K562 (cell line): ENCODE measurements around the gene TMEM131. TPM values are rescaled to one million over a fixed set of nuclear protein-coding genes. Genes with fewer than 3 reads are reported as not detected.
A peak's percentile ranks its signal among the peaks of the same experiment; 100 is the strongest.

Experiments used
- ATAC-seq: fragments of 200-7000 bp; cut with Tn5 transposase; 3 replicates; pipeline ENCODE4 v1.9.1; 2020; ENCODE audit warnings: moderate library complexity
- BruUV-seq: library from RNA; stranded (reverse); fragments of 400-500 nt; replicated peaks from 2 replicates; lab custom pipeline; 2021; lab: Mats Ljungman, UMichigan
- CTCF ChIA-PET: fragments of 300-600 bp; formaldehyde crosslinking; extraction: SDS; loops from one replicate; lab custom pipeline; 2021; ENCODE audit warnings: low intra/inter-chr PET ratio; lab: Yijun Ruan, JAX
- POLR2A ChIA-PET: fragments of 300-600, 350-650 bp; sonication (Branson Sonifier 250); formaldehyde crosslinking; extraction: SDS; loops from one replicate; lab custom pipeline; 2021; ENCODE audit warnings: antibody characterized with exemption, inconsistent platforms; lab: Yijun Ruan, JAX
- DNase-seq, 4 experiments: peaks; one replicate each; pipeline versions ENCODE4 v3.0.0 to v3.0.0-alpha.2; 2011 to 2018; ENCODE audit warnings: low spot score in 3 of 4, mixed read lengths in 3 of 4; ENCODE audit errors: extremely low read depth in 1 of 4
- FAIRE-seq: peaks from 2 replicates; lab custom pipeline; 2011; peaks lifted over from hg19 to GRCh38; lab: Jason Lieb, UNC
- H2AFZ ChIP-seq: 2 replicates; pipeline ENCODE4 v1.6.0; 2011; ENCODE audit warnings: low read depth, low read length, control low read depth, inconsistent platforms
- H3K27ac ChIP-seq: fragments of 200-600 bp; 3 replicates; pipeline ENCODE4 v1.8.0; 2011; ENCODE audit warnings: low read depth, mild to moderate bottlenecking, control low read depth, inconsistent platforms, low read length, moderate library complexity, mixed read lengths; ENCODE audit errors: extremely low read depth
- H3K27me3 ChIP-seq, 2 experiments: fragments of 300-600 bp in 1 of 2; 2 replicates in 1 of 2; 3 replicates in 1 of 2; pipeline versions ENCODE4 v1.6.0 to v1.8.0; 2011; ENCODE audit warnings: inconsistent platforms in 2 of 2, low read length in 2 of 2, mild to moderate bottlenecking in 1 of 2, mixed read lengths in 1 of 2, moderate library complexity in 1 of 2; ENCODE audit not compliant: control insufficient read depth in 2 of 2, insufficient read depth in 2 of 2
- H3K36me3 ChIP-seq: fragments of 300-600 bp; 3 replicates; pipeline ENCODE4 v1.8.0; 2011; ENCODE audit warnings: mild to moderate bottlenecking, low read length, inconsistent platforms; ENCODE audit not compliant: control insufficient read depth, insufficient read depth
- H3K4me1 ChIP-seq, 2 experiments: fragments of 200-600 bp in 1 of 2; replicated peaks in 1 of 2; 2 replicates in 1 of 2; 3 replicates in 1 of 2; pipeline versions ENCODE4 v1.5.1 to v1.8.0; 2011; ENCODE audit warnings: inconsistent platforms in 2 of 2, low read length in 2 of 2, mild to moderate bottlenecking in 1 of 2, mixed read lengths in 1 of 2, moderate library complexity in 1 of 2; ENCODE audit not compliant: control insufficient read depth in 2 of 2, insufficient read depth in 2 of 2
- H3K4me2 ChIP-seq: 2 replicates; pipeline ENCODE4 v1.6.1; 2011; ENCODE audit warnings: low read length, control low read depth, inconsistent platforms, mixed read lengths; ENCODE audit not compliant: insufficient read depth
- H3K4me3 ChIP-seq: fragments of 200-600 bp; sonication (generic), shearing (Covaris generic); 2 replicates; pipeline ENCODE4 v1.5.1; 2016; ENCODE audit warnings: control low read depth, inconsistent platforms
- H3K79me2 ChIP-seq: fragments of 200-600 bp; 3 replicates; pipeline ENCODE4 v1.8.0; 2011; ENCODE audit warnings: low read length, inconsistent platforms; ENCODE audit not compliant: control insufficient read depth, insufficient read depth
- H3K9ac ChIP-seq, 2 experiments: 2 replicates each; pipeline versions ENCODE4 v1.6.0 to v1.6.1; 2011; ENCODE audit warnings: low read depth in 2 of 2, low read length in 2 of 2, control low read depth in 1 of 2, inconsistent platforms in 1 of 2, mild to moderate bottlenecking in 1 of 2, mixed read lengths in 1 of 2; ENCODE audit not compliant: insufficient read depth in 1 of 2
- H3K9me1 ChIP-seq: one replicate; pipeline ENCODE4 v1.6.0; 2011; ENCODE audit warnings: inconsistent platforms, mild to moderate bottlenecking, low read length, moderate library complexity; ENCODE audit not compliant: control insufficient read depth, insufficient read depth
- H3K9me3 ChIP-seq: replicated peaks from 2 replicates; pipeline ENCODE4 v1.5.1; 2011; ENCODE audit warnings: low read depth, low read length, inconsistent platforms; ENCODE audit not compliant: control insufficient read depth, insufficient read depth
- H4K20me1 ChIP-seq: replicated peaks from 2 replicates; pipeline ENCODE4 v1.6.1; 2011; ENCODE audit warnings: low read length, inconsistent platforms, mixed read lengths; ENCODE audit not compliant: control insufficient read depth, insufficient read depth
- CBFA2T2 ChIP-seq: fragments of 450-650 bp; conservative IDR thresholded peaks from 2 replicates; pipeline ENCODE4 v1.6.1; 2017; ENCODE audit warnings: mild to moderate bottlenecking
- KDM4B ChIP-seq, 2 experiments: fragments of 450-650 bp in 1 of 2; sonication (generic) in 1 of 2; IDR thresholded peaks; 2 replicates each; pipeline ENCODE4 v1.6.1; 2016 to 2017; ENCODE audit warnings: borderline replicate concordance in 2 of 2, antibody characterized with exemption in 1 of 2, low read depth in 1 of 2, mild to moderate bottlenecking in 1 of 2
- ZKSCAN8 ChIP-seq: fragments of 200-800 bp; sonication (Bioruptor generic); IDR thresholded peaks from 2 replicates; pipeline ENCODE4 v1.6.1; 2016; ENCODE audit warnings: missing genetic modification characterization, missing compliant biosample characterization
- ZSCAN32 ChIP-seq: fragments of 450-650 bp; formaldehyde crosslinking; IDR thresholded peaks from 2 replicates; pipeline ENCODE4 v1.4.0; 2020; ENCODE audit warnings: mild to moderate bottlenecking, moderate library complexity
- WGBS: fragments of 100-300 bp; shearing (Covaris generic); methylation state at CpG from one replicate; pipeline ENCODE4 v1.1.6; 2016; ENCODE audit warnings: low coverage, mixed read lengths; ENCODE audit not compliant: insufficient coverage; ENCODE audit errors: missing lambda C conversion rate; 5-methylcytosine and 5-hydroxymethylcytosine counted together
- in situ Hi-C: fragments of 300-500 bp; cut with MboI; formaldehyde crosslinking; loops from 4 replicates; pipeline ENCODE4 v1.15.0; 2018; ENCODE audit warnings: inconsistent platforms, mixed read lengths
- intact Hi-C: fragments of 100-400 bp; cut with micrococcal nuclease; formaldehyde crosslinking; loops from 2 replicates; pipeline ENCODE4 v1.14.2; 2022
- polyA plus RNA-seq, 8 experiments: library from polyadenylated mRNA; depleted of rRNA in 4 of 8; stranded (reverse) in 5 of 8; unstranded in 3 of 8; fragments of >200 nt; fragmentation: Nextera tagmentation in 2 of 8; fragmentation: Illumina TruSeq in 1 of 8; extraction: Ambion mirVana in 2 of 8; extraction: Trizol in 1 of 8; gene quantifications; 2 replicates each; pipeline versions ENCODE4 v1.2.1 to v1.2.3, GENCODE V29; 2011 to 2014; ENCODE audit warnings: inconsistent platforms in 1 of 8, missing spikeins in 1 of 8
- total RNA-seq, 7 experiments: library from RNA; depleted of rRNA in 6 of 7; stranded (reverse); fragments of >200 nt in 6 of 7; fragmentation: Illumina TruSeq in 2 of 7; extraction: Trizol in 2 of 7; gene quantifications; 2 replicates each; pipeline versions ENCODE4 v1.2.1 to v1.2.3, GENCODE V29; 2011 to 2021; ENCODE audit warnings: low replicate concordance in 1 of 7
- TF ChIP-seq, protein P1 (sequence below): IDR thresholded peaks from 2 replicates; pipeline ENCODE4 v1.6.1; 2011; ENCODE audit not compliant: insufficient read length; ENCODE audit errors: extremely low read depth

TMEM131 gene
- total and polyA plus RNA-seq, 9 of the 15 experiments (the other 6 are each of a cell fraction or from before 2014, with no cell fraction given): 2.5 to 21.1 (median 12.4) TPM

DNA sequence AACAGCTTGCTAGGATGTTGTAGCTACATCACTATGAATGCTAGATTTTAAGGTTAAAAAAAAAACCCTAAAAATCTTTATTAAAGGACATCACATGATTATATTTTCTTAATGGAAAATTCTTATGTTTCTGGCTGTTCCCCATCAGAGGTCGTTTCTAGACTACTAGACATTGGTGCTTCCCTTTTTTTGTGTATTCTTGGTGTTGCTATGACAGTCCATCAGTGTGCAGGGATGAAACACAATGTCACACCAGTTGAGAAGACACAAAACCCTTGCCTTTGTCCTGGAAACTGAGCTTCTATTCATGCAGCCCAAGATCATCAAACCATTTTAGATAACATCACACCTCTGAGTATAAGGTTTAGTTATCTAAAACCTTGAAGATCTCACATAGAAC lies 19.9 kb upstream of the TMEM131 start:
- 0% methylated on average over 1 of the region's 1 CpG for WGBS
- Histone ChIP-seq H4K20me1 (no peaks in the 10 kb centered on the region), H3K9me3 (no peaks in the 10 kb centered on the region), H3K9ac (no peak overlapping the region), H3K4me3 (no peak overlapping the region), H3K79me2 (no peaks in the 10 kb centered on the region), H3K4me1 (no peaks in the 10 kb centered on the region; a peak in 1 of 5 replicates), H2AFZ (no peak overlapping the region), H3K4me2 (no peak overlapping the region), H3K9me1 (no peaks in the 10 kb centered on the region), H3K36me3 (no peaks in the 10 kb centered on the region), H3K27me3 (peaks cover 10 to 53% of the 10 kb centered on the region in 2 experiments), H3K27ac (no peak overlapping the region)
- ATAC-seq (no peak), FAIRE-seq (peak; percentile 19), DNase-seq (no peak)
- intact Hi-C loops: no loop called here
- in situ Hi-C loops: no loop called here
- no peak for TF ChIP-seq ZSCAN32 (CRISPR knock-in tag)
- TF ChIP-seq ZKSCAN8: no peak
- BruUV-seq: no TSS peak
- POLR2A ChIA-PET: no interaction called here
- CTCF ChIA-PET: no interaction called here

DNA sequence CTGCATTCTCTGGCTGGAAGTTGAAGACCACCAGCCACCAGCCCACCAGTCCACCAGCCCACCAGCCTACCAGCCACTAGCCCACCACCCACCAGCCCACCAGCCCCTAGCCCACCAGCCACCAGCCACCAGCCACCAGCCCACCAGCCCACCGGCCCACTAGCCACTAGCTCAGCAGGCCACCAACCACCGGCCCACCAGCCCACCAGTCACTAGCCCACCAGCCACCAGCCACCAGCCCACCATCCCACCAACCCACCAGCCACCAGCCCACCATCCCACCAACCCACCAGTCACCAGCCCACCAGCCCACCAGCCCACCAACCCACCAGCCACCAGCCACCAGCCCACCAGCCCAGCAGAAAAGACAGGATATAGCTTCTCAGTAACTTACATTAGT lies 18.6 kb upstream of the TMEM131 start:
- in situ Hi-C loops: no loop called here
- intact Hi-C loops: no loop called here
- CTCF ChIA-PET: no interaction called here

More for the DNA sequence above, 18.6 kb upstream of the TMEM131 start:
- TF ChIP-seq CBFA2T2: no peak
- TF ChIP-seq KDM4B (IDR thresholded peaks at IDR 0.05; ENCODE audit: borderline replicate concordance in 2 of 2, low read depth in 1 of 2): no peak
- TF ChIP-seq, protein P1, sequence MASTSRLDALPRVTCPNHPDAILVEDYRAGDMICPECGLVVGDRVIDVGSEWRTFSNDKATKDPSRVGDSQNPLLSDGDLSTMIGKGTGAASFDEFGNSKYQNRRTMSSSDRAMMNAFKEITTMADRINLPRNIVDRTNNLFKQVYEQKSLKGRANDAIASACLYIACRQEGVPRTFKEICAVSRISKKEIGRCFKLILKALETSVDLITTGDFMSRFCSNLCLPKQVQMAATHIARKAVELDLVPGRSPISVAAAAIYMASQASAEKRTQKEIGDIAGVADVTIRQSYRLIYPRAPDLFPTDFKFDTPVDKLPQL: no peak
- 50% methylated on average over 2 of the region's 2 CpGs for WGBS
- Histone ChIP-seq H3K4me1 (no peaks in the 10 kb centered on the region; a peak in 1 of 5 replicates), H3K4me2 (no peak overlapping the region), H3K9me3 (no peaks in the 10 kb centered on the region), H3K4me3 (no peak overlapping the region), H3K27ac (no peak overlapping the region), H2AFZ (no peak overlapping the region), H3K27me3 (peaks cover 16 to 49% of the 10 kb centered on the region in 2 experiments), H4K20me1 (no peaks in the 10 kb centered on the region), H3K79me2 (no peaks in the 10 kb centered on the region), H3K36me3 (no peaks in the 10 kb centered on the region), H3K9ac (no peak overlapping the region), H3K9me1 (no peaks in the 10 kb centered on the region)
- DNase-seq (no peak), ATAC-seq (no peak), FAIRE-seq (no peak)
- BruUV-seq: no TSS peak
- POLR2A ChIA-PET: interaction anchor here (0.6 to 1.7 kb wide), 2 partner anchors 23 to 24 kb away, joined by 3 read pairs; no protein-coding TSS in a partner anchor
